Stimulated activated CD4-positive, alpha-beta T cell treated with anti-CD3 and anti-CD28 coated beads, TNF-alpha, amount 100 ng/mL, for 1 hour (primary cell): ENCODE results near the gene KLF4.

Experiments used
- DNase-seq, 3 donors: peaks; one replicate each; pipeline ENCODE4 v3.0.0-alpha.2; 2020; ENCODE audit warnings: low read depth in 3 of 3, low spot score in 1 of 3

Gene KLF4

GRCh38 chr9:107488375-107489143, 1.0 kb downstream of the KLF4 start:
- DNase-seq: no peak

GRCh38 chr9:107487521-107488374, 1.8 kb downstream of the KLF4 start:
- no peak for DNase-seq

DNA sequence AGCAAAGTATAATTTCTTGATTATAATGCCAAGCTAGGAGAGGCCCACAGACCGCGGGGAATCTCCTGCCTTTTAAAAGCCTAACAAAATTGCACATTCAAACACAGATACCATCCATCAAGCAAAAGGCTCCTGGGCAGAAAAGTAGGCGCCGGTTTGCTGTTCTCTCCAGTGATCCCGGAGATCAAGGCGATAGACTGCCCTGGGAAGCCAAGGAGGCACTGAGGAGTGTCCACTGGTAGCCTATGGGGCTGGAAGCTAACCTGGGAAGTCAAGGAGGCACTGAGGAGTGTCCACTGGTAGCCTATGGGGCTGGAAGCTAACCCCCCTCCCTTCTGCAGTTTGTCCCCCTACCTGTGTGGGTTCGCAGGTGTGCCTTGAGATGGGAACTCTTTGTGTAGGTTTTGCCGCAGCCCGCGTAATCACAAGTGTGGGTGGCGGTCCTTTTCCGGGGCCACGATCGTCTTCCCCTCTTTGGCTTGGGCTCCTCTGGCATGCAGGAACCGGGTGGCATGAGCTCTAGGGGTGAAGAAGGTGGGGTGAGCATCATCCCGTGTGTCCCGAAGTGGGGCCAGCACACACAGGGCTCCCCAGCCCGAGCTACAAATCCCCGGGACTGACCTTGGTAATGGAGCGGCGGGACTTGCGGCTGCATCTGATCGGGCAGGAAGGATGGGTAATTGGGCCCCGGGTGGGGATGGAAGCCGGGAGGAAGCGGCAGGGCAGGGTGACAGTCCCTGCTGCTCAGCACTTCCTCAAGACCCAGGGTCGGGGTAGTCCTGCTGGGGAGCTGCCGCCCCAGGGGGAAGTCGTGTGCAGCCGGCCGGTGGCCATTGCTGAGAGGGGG, 2.7 kb downstream of the KLF4 start:
- DNase-seq: no peak

DNA sequence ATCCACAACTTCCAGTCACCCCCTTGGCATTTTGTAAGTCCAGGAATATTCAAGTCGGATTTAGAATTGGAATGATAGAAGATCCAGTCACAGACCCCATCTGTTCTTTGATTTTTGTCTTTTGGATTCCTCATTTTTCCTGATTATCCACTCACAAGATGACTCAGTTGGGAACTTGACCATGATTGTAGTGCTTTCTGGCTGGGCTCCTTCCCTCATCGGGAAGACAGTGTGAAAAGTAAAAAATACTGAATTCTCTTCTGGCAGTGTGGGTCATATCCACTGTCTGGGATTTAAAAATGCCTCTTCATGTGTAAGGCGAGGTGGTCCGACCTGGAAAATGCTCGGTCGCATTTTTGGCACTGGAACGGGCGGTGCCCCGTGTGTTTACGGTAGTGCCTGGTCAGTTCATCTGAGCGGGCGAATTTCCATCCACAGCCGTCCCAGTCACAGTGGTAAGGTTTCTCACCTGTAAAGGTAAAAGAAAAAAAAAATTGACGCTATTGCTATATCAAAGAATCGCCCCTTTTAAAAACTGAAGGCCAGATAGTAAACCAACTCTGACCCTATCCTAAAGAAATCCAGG, 4.0 kb downstream of the KLF4 start:
- no peak for DNase-seq

GRCh38 chr9:107484117-107484723, 5.3 kb downstream of the KLF4 start:
- no peak for DNase-seq

DNA sequence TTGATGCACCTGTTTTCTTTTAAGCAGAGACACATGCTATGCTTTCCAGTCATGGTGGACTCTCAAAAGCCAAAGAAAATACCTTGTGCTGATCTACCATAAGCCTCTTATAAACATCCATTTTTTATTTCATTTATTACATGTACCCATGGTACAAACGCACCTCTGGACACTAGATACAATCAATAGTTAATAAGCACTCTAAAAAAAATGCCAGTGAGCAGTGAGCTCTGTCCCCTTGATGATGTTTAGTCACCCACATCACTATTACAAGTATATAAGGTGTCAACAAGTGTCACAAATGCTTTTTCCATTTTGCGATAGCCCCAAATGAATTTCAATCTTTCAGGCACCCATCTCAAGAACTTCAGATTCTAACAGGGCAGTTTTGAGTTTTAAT, 5.9 kb downstream of the KLF4 start:
- DNase-seq: no peak

DNA sequence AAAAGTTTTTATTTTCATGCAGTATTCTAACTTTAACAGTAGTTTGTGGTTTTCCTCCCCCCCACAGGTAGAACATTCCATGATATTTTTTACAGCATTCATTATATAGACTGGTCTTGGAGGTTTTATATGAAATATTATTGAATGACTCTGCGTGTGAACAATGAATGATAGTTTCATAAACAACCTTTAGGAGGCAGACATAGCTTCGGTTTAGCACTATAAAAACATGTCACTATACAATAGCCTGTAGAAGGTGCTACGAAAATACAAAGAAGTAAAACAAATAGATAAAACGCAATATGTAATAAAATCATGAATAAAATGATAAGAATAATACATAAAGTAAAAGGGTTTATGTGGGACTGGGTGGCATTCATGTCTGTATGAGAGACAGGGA, 8.5 kb downstream of the KLF4 start:
- no peak for DNase-seq

GRCh38 chr9:107480386-107480789, 9.2 kb downstream of the KLF4 start:
- DNase-seq: no peak

GRCh38 chr9:107478805-107479204, 10.8 kb downstream of the KLF4 start:
- DNase-seq: no peak

DNA sequence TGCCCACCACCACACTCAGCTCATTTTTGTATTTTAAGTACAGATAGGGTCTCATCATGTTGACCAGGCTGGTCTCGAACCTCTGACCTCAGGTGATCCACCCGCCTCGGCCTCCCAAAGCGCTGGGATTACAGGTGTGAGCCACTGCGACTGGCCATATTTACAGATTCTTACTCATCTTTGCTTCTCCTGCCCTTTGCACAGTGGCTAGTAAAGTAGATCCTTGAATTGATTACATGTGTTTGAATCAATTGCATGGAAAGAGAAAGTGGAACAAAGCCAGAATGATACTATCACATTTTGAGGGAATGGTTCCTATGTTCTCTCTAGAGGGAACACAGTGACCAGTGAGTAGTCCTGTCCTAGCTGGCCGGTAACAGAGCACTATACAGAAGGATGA, 15.4 kb downstream of the KLF4 start:
- no peak for DNase-seq

GRCh38 chr9:107472581-107473340, 16.8 kb downstream of the KLF4 start:
- DNase-seq: no peak

- DNase-seq: no peak
Observed at GRCh38 chr9:107471552-107471951, 18.0 kb downstream of the KLF4 start.

- DNase-seq: no peak
Observed at GRCh38 chr9:107467416-107467815, 22.2 kb downstream of the KLF4 start.

DNA sequence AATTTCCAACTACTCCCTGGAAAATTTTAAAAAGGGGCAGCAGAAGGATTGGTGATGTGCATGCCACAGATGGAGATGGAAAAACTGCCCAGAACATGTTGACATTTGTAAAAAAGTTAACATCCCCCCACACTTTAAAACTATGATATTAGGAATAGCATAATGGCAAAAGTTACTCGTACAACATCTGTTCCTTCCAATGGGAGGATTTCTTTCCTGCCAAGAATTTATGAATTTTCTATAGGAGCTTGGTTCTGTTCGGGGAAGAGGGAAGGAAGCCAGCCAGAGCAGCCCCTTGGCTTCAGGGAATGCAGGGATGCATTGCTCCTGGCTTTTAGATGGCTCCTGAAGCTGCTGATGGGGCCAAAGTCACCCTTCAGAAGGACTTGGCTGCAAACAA, 22.7 kb downstream of the KLF4 start:
- no peak for DNase-seq

DNA sequence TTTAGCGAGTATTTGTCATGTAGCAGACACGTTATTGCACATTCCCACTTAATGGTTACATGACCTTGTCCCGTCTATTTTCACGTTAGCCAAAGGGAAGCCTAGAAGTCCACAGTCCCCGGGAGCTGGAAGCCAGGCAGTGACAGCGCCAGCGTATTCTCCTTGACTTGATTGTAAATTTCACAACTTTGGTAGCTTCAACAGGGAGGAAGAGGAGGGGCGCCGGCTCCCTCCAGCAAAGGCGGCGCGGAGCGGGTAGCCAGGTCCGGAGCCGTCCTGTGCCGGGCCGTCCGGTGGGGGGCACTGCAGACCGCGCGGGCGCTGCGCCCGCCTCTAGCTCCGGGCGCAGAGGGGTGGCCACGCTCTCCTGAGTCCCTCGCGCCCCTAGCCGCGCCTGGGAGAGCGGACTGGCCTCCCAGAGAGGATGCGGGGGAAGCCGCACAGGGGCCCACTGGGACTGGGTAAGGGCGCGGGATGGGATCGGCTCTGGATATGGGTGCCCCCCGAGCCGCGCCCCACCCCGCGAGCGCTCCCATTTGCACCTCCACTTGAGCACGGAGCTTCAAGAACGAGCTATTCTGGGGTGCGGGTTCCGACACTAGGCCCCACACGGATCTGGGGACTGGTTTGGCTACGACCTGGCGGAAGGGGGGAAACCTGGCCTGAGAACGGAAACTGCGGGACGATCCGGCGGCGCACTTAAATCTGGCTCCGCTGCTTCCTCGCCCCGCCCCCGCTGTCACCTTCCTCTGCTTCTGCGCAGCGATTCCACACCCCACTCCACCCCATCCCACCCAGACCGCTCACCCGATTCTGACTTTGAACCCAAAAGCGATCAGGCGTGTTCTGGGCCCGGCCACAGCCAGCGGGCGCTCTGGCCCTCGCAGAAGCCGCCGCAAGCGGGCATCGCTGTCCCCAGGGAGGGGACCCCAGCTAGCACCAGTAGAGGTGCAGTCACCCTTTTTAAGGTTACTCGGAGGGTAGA, 23.8 kb downstream of the KLF4 start:
- DNase-seq: no peak

- DNase-seq: no peak
Observed at GRCh38 chr9:107464516-107464915, 25.1 kb downstream of the KLF4 start.

GRCh38 chr9:107462691-107463090, 26.9 kb downstream of the KLF4 start:
- no peak for DNase-seq

- DNase-seq: no peak
Observed at GRCh38 chr9:107460153-107461023, 29.2 kb downstream of the KLF4 start.
